ENCODE results near the gene MEI4. TPM values are rescaled to one million over a fixed set of nuclear protein-coding genes. Genes with fewer than 3 reads are reported as not detected.

The MEI4 gene
- total RNA-seq, 1 experiment from 2014 or later: 0.20 TPM

DNA sequence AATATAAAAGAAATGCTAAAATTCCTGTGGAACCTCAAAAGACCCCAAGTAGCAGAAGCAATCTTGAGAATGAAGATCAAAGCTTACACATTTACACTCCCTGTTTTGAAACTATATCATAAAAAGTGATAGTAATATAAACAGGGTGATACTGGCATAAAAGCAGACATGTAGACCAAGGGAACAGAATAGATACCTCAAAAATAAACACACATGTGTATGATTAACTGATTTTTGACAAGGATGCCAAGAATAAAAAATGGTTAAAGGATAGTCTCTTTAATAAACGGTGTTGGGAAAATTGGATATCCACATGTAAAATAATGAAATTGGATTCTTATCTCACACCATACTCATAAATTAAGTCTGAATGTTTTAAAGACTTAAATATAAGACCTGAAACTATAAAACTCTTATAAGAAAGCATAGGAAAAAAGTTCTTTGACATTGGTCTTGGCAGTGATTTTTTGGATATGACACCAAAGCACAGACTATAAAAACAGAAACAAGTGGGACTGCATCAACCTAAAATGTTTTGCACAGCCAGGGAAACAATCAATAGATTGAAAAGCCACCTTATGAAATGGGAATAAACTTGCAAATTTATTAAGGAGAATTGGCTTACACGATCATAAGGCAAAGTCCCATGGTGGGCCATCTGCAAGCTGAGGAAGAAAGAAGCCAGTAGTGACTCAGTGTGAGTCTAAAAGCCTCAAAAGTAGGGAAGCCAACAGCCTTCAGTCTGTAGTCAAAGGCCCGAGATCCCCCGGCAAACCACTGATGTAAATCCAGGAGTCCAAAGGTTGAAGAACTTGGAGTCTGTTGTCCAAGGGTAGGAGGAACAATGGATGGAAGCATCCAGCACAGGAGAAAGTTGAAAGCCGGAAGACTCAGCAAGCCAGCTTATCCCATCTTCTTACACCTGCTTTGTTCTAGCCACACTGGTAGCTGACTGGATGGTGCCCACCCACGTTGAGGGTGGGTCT is 144.3 kb downstream of the MEI4 start:
- H3K4me3 Mint-ChIP-seq: no peak overlapping the region
- ATAC-seq: no peak
- peaks cover 33% of the 10 kb centered on the region for H3K36me3 Mint-ChIP-seq
- no peaks in the 10 kb centered on the region for H3K4me1 Mint-ChIP-seq
- H3K27me3 Mint-ChIP-seq (ENCODE audit: low read depth): peaks cover 2% of the 10 kb centered on the region; the same call in 1 of the 2 replicates
- ChIA-PET POLR2A (no interaction called here), CTCF (no interaction called here)
- peaks cover 65% of the 10 kb centered on the region for H3K9me3 Mint-ChIP-seq
- no peak overlapping the region for H3K27ac Mint-ChIP-seq
- no peak for DNase-seq (ENCODE audit: low spot score)
- no peak for TF ChIP-seq NR1H2 (CRISPR knock-in tag; IDR thresholded peaks at IDR 0.05)
- no peak for TF ChIP-seq ZNF512 (CRISPR knock-in tag; IDR thresholded peaks at IDR 0.05; ENCODE audit: borderline replicate concordance)
- TF ChIP-seq ZNF121 (CRISPR knock-in tag; IDR thresholded peaks at IDR 0.05): no peak
- TF ChIP-seq ARID4B (CRISPR knock-in tag; IDR thresholded peaks at IDR 0.05; ENCODE audit: borderline replicate concordance): no peak
- TF ChIP-seq ETV6 (CRISPR knock-in tag; IDR thresholded peaks at IDR 0.05): no peak
- TF ChIP-seq ZMAT4 (CRISPR knock-in tag; IDR thresholded peaks at IDR 0.05): no peak
- no peak for TF ChIP-seq JAZF1 (CRISPR knock-in tag; IDR thresholded peaks at IDR 0.05)
- no peak for TF ChIP-seq FOXP4 (CRISPR knock-in tag; IDR thresholded peaks at IDR 0.05)
- no peak for TF ChIP-seq ZNF416 (CRISPR knock-in tag; IDR thresholded peaks at IDR 0.05)
- no peak for TF ChIP-seq ZNF263 (CRISPR knock-in tag; IDR thresholded peaks at IDR 0.05; ENCODE audit: low read depth)
- TF ChIP-seq ZNF232 (CRISPR knock-in tag; IDR thresholded peaks at IDR 0.05): no peak
- no peak for TF ChIP-seq ATF1 (CRISPR knock-in tag; IDR thresholded peaks at IDR 0.05)
- TF ChIP-seq CDX4 (CRISPR knock-in tag; IDR thresholded peaks at IDR 0.05; ENCODE audit: borderline replicate concordance): no peak
- TF ChIP-seq ZNF671 (CRISPR knock-in tag; IDR thresholded peaks at IDR 0.05): no peak
- no peak for TF ChIP-seq SP1 (CRISPR knock-in tag; conservative IDR thresholded peaks at IDR 0.05)
- TF ChIP-seq, protein P1, sequence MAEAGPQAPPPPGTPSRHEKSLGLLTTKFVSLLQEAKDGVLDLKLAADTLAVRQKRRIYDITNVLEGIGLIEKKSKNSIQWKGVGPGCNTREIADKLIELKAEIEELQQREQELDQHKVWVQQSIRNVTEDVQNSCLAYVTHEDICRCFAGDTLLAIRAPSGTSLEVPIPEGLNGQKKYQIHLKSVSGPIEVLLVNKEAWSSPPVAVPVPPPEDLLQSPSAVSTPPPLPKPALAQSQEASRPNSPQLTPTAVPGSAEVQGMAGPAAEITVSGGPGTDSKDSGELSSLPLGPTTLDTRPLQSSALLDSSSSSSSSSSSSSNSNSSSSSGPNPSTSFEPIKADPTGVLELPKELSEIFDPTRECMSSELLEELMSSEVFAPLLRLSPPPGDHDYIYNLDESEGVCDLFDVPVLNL (CRISPR knock-in tag; IDR thresholded peaks at IDR 0.05; ENCODE audit: borderline replicate concordance, low read depth): no peak
- no peak for TF ChIP-seq ELF4 (CRISPR knock-in tag; IDR thresholded peaks at IDR 0.05; ENCODE audit: low read depth)
- TF ChIP-seq ERG (CRISPR knock-in tag; IDR thresholded peaks at IDR 0.05): no peak
- no peak for TF ChIP-seq PREB (CRISPR knock-in tag; IDR thresholded peaks at IDR 0.05; ENCODE audit: borderline replicate concordance)
- no peak for TF ChIP-seq ZNF219 (CRISPR knock-in tag; IDR thresholded peaks at IDR 0.05; ENCODE audit: borderline replicate concordance)

Data from WTC11 (cell line).